ENCODE data around the gene NABP2.

Gene NABP2

GRCh38 chr12:56234746-56235436 lies 10.7 kb downstream of the NABP2 start:
- TF ChIP-seq ZFX (IDR thresholded peaks at IDR 0.05; ENCODE audit: borderline replicate concordance) = no peak
- TF ChIP-seq CTCF (IDR thresholded peaks at IDR 0.05) = no peak
- H3K27ac ChIP-seq = no peak overlapping the region; the same call in 1 of the 2 replicates

DNA sequence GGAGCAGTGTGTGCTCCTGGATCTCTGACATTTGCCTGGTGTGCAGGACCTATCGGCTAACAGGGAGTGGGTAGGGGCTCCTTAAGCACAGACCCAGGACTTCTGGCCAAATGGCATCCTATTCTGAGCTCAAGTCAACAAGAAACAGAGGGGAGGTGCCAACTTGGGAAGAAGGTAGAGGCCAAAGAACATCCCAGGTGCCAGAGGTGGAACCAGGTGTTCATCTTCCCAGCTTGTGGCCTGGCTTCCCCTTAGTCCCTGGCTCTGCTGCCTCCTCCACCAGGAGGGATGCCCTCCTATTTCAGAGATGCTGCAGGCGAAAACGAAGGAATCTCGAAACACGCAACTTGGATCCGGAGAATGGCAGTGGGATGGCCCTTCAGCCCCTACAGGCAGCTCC lies 11.9 kb downstream of the NABP2 start:
- H3K27ac ChIP-seq = no peak overlapping the region
- TF ChIP-seq CTCF (IDR thresholded peaks at IDR 0.05) = no peak
- no peak for TF ChIP-seq ZFX (IDR thresholded peaks at IDR 0.05; ENCODE audit: borderline replicate concordance)

DNA sequence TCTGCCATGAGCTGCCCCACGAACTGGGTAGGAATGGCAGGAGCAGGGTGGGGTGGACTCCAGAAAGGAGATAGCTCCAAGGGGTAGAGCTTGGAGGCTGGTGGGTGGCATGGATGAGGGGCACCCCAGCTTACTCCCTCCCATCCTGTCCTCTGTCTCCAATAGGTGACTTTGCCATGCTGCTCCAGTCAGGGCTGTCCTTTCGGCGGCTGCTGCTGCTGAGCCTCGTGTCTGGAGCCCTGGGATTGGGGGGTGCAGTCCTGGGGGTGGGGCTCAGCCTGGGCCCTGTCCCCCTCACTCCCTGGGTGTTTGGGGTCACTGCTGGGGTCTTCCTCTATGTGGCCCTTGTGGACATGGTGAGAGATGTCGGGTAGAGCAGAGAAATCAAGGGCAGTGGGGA lies 12.8 kb downstream of the NABP2 start:
- TF ChIP-seq CTCF (IDR thresholded peaks at IDR 0.05) (no peak), ZFX (IDR thresholded peaks at IDR 0.05; ENCODE audit: borderline replicate concordance) (no peak)
- no peak overlapping the region for H3K27ac ChIP-seq

DNA sequence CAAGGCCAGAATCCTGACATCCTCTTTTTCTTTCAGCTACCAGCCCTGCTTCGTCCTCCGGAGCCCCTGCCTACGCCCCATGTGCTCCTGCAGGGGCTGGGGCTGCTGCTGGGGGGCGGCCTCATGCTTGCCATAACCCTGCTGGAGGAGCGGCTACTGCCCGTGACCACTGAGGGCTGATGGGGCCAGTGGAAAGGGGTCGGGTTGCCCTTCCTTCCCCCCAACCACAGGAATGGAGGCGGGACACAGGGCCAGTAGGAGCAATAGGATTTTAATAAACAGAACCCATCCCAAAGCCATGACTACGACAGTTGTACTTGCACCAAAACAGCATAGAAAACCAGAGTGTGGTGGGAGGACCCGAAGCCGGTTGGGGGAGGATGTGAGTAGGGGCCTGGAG lies 13.4 kb downstream of the NABP2 start:
- no peak overlapping the region for H3K27ac ChIP-seq
- TF ChIP-seq CTCF (IDR thresholded peaks at IDR 0.05) (no peak), ZFX (IDR thresholded peaks at IDR 0.05; ENCODE audit: borderline replicate concordance) (no peak)

DNA sequence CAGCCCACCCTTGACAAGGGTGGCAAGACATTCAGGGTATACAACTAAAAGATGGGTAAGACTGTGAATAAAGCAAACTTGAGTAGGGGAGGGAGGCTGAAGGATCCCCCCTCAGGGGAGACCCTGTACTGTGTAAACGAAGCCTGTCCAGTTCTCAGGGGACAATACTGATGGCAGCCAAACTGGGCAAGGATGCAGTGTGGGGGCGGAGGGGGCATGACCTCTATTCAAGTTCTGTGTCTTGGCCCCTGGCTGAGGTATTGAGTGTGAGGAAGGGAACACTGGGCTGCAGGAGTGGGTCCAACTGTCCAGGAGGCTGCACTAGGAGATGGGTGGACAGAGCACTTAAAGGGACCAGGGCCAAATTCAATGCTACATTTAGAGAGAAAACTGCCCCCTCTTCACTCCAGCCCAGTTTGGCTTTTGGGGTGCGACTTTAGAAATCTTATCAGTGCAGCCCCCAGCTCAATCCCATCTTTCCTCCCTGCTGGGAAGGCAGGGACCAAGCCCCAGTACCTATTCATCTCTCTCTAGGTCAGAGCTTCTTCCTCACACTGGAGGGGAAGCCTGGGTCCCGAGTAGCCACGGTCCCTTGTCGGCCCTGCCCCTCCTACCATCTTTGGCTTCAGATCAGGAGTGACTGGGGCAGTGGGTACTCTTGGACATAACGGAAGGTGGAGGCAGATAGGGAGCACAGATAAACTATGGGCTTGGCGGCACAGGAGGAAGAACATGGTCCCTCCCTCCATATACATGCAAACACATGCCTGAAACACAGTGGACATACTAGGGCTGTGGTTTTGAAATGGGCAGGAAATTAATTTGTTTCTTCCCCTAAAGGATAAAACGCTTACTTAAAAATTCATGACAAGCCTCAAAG lies 17.5 kb downstream of the NABP2 start:
- peak overlapping the region; percentile 13; the same call in 1 of the 2 replicates for H3K27ac ChIP-seq

DNA sequence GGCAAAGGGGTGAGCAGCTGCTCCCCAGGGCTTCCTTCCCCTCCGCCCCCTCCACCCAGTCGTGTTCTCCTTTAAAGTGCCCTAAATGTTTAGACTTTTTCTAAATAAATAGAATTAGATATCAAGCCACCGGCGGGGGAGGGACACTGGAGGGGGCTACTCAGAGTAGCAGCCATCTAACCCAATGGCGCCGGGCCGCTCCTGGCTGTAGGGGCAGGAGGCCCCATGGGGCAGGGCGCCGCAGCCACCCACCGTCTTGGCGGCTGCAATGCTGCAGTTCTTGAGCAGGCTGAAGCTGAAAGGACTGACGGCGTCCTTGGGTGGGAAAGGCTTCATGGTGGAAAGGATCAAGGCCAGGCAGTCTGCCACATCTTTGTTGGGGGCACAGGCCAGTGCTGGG lies 18.8 kb downstream of the NABP2 start:
- no peak for TF ChIP-seq ZFX (IDR thresholded peaks at IDR 0.05; ENCODE audit: borderline replicate concordance)
- H3K27ac ChIP-seq = no peak overlapping the region; the same call in 1 of the 2 replicates

More for the DNA sequence above, 17.5 kb downstream of the NABP2 start:
- TF ChIP-seq CTCF (IDR thresholded peaks at IDR 0.05) (no peak), ZFX (IDR thresholded peaks at IDR 0.05; ENCODE audit: borderline replicate concordance) (no peak)

GRCh38 chr12:56243731-56244181 lies 19.6 kb downstream of the NABP2 start:
- TF ChIP-seq CTCF (IDR thresholded peaks at IDR 0.05) (no peak), ZFX (IDR thresholded peaks at IDR 0.05; ENCODE audit: borderline replicate concordance) (no peak)
- H3K27ac ChIP-seq = no peak overlapping the region; the same call in 1 of the 2 replicates

Measured in 22Rv1 (cell line).